ENCODE data around the gene SHISA5. TPM values are rescaled to one million over a fixed set of nuclear protein-coding genes. Genes with fewer than 3 reads are reported as not detected.

SHISA5 gene
- total and polyA plus RNA-seq, 10 of the 15 experiments (the other 5 are each of a cell fraction or from before 2014, with no cell fraction given), result 17.1 to 148 (median 67.3) TPM

- ATAC-seq, result no peak
- ChIA-PET SMC1A (ENCODE audit: uncharacterized antibody, unreplicated experiment) (interaction anchor here (0.6 to 2.0 kb wide), 3 partner anchors 10 to 265 kb away, joined by 3 to 7 read pairs (median 6); no protein-coding TSS in a partner anchor), POLR2A (no interaction called here)
Observed at GRCh38 chr3:48544141-48544540, 40.2 kb upstream of the SHISA5 start.

GRCh38 chr3:48543271-48543866 is 39.4 kb upstream of the SHISA5 start:
- CTCF ChIA-PET, result no interaction called here

More at GRCh38 chr3:48544141-48544540, 40.2 kb upstream of the SHISA5 start:
- no peak for DNase-seq (ENCODE audit: low read depth, low spot score)
- H3K79me2 ChIP-seq (ENCODE audit: control insufficient read depth, insufficient read depth, low read length), result no peaks in the 10 kb centered on the region
- 12% methylated on average over 4 of the region's 5 CpGs for WGBS (ENCODE audit: insufficient coverage, insufficient replicate concordance, low lambda C conversion rate, missing lambda C conversion rate)
- H2AFZ ChIP-seq (ENCODE audit: control insufficient read depth, low read depth, low read length), result no peak overlapping the region
- H3K36me3 ChIP-seq (ENCODE audit: control insufficient read depth in 2 of 2, insufficient read depth in 2 of 2, low read length in 1 of 2), result peaks cover 0 to 27% of the 10 kb centered on the region in 2 experiments; a peak in 2 of 4 replicates
- no TSS peak for BruUV-seq (replicated peaks)
- H3K27ac ChIP-seq (ENCODE audit: control insufficient read depth, insufficient read depth), result no peak overlapping the region
- H3K9me3 ChIP-seq (replicated peaks; ENCODE audit: control insufficient read depth, insufficient read depth, low read length), result no peaks in the 10 kb centered on the region; the same call in 2 of the 3 replicates
- no peak for FAIRE-seq
- H3K4me2 ChIP-seq (ENCODE audit: control insufficient read depth, insufficient read depth), result no peak overlapping the region
- no peaks in the 10 kb centered on the region for H3K27me3 ChIP-seq (replicated peaks in 1 of 2; ENCODE audit: control insufficient read depth in 2 of 2, insufficient read depth in 2 of 2, low read length in 1 of 2)
- ChIA-PET RAD21 (ENCODE audit: unreplicated experiment) (interaction anchor here (0.6 to 0.7 kb wide), 2 partner anchors 84 to 108 kb away, joined by 3 to 4 read pairs; no protein-coding TSS in a partner anchor), CTCF (interaction anchor here (1.3 to 1.7 kb wide), 4 partner anchors 11 to 108 kb away, joined by 3 to 11 read pairs (median 6); no protein-coding TSS in a partner anchor)
- intact Hi-C loops (cut with micrococcal nuclease; ENCODE audit: unreplicated experiment) (no loop called here), in situ Hi-C loops (cut with MboI) (no loop called here)
- no peak overlapping the region for H3K4me3 ChIP-seq
- H3K4me1 ChIP-seq (ENCODE audit: control insufficient read depth, insufficient read depth, low read length), result no peaks in the 10 kb centered on the region
- no peak overlapping the region for H3K9ac ChIP-seq (ENCODE audit: control insufficient read depth, insufficient read depth, low read length)
- TF ChIP-seq BRCA1 (IDR thresholded peaks at IDR 0.05; ENCODE audit: low read depth, low read length), result no peak
- no peak for TF ChIP-seq GABPA (IDR thresholded peaks at IDR 0.05; ENCODE audit: low read depth)
- no peak for TF ChIP-seq CREM (IDR thresholded peaks at IDR 0.05; ENCODE audit: low read depth)
- TF ChIP-seq SUZ12 (IDR thresholded peaks at IDR 0.05; ENCODE audit: unreplicated experiment), result no peak
- TF ChIP-seq CBX3 (IDR thresholded peaks at IDR 0.05; ENCODE audit: borderline replicate concordance, low read depth), result no peak
- TF ChIP-seq SMC3 (IDR thresholded peaks at IDR 0.05; ENCODE audit: borderline replicate concordance, low read length), result no peak
- no peak for TF ChIP-seq SPI1 (IDR thresholded peaks at IDR 0.05; ENCODE audit: borderline replicate concordance, insufficient read depth, low read depth, low read length)
- H4K20me1 ChIP-seq (ENCODE audit: control insufficient read depth, insufficient read depth), result no peaks in the 10 kb centered on the region; the same call in 1 of the 2 replicates

More at GRCh38 chr3:48543271-48543866, 39.4 kb upstream of the SHISA5 start:
- intact Hi-C loops (cut with micrococcal nuclease; ENCODE audit: unreplicated experiment) (no loop called here), in situ Hi-C loops (cut with MboI) (no loop called here)
- Histone ChIP-seq H3K4me2 (ENCODE audit: control insufficient read depth, insufficient read depth) (no peak overlapping the region), H3K79me2 (ENCODE audit: control insufficient read depth, insufficient read depth, low read length) (no peaks in the 10 kb centered on the region), H3K9me3 (replicated peaks; ENCODE audit: control insufficient read depth, insufficient read depth, low read length) (no peaks in the 10 kb centered on the region; the same call in 2 of the 3 replicates), H3K27ac (ENCODE audit: control insufficient read depth, insufficient read depth) (no peak overlapping the region), H3K4me3 (no peak overlapping the region), H2AFZ (ENCODE audit: control insufficient read depth, low read depth, low read length) (no peak overlapping the region), H3K4me1 (ENCODE audit: control insufficient read depth, insufficient read depth, low read length) (no peaks in the 10 kb centered on the region), H3K27me3 (replicated peaks in 1 of 2; ENCODE audit: control insufficient read depth in 2 of 2, insufficient read depth in 2 of 2, low read length in 1 of 2) (no peaks in the 10 kb centered on the region), H3K36me3 (ENCODE audit: control insufficient read depth in 2 of 2, insufficient read depth in 2 of 2, low read length in 1 of 2) (peaks cover 0 to 27% of the 10 kb centered on the region in 2 experiments; a peak in 1 of 4 replicates), H3K9ac (ENCODE audit: control insufficient read depth, insufficient read depth, low read length) (no peak overlapping the region), H4K20me1 (ENCODE audit: control insufficient read depth, insufficient read depth) (no peaks in the 10 kb centered on the region; the same call in 1 of the 2 replicates)
- POLR2A ChIA-PET, result interaction anchor here (0.5 kb wide), 1 partner anchor 368 kb away, joined by 5 read pairs; no protein-coding TSS in a partner anchor
- FAIRE-seq (no peak), ATAC-seq (no peak), DNase-seq (ENCODE audit: low read depth, low spot score) (no peak)
- no peak for TF ChIP-seq KLF5 (IDR thresholded peaks at IDR 0.05; ENCODE audit: partially characterized antibody)
- TF ChIP-seq RBBP5 (conservative IDR thresholded peaks at IDR 0.05), result no peak
- no peak for TF ChIP-seq SPI1 (IDR thresholded peaks at IDR 0.05; ENCODE audit: borderline replicate concordance, insufficient read depth, low read depth, low read length)
- no peak for TF ChIP-seq DPF2 (IDR thresholded peaks at IDR 0.05)
- no peak for TF ChIP-seq TARDBP (IDR thresholded peaks at IDR 0.05; ENCODE audit: borderline replicate concordance)
- no peak for TF ChIP-seq NR2C1 (IDR thresholded peaks at IDR 0.05)
- TF ChIP-seq YY1 (IDR thresholded peaks at IDR 0.05; ENCODE audit: low read depth, low read length), result no peak
- no peak for TF ChIP-seq RB1 (IDR thresholded peaks at IDR 0.05; ENCODE audit: borderline replicate concordance)
- no peak for TF ChIP-seq POLR2AphosphoS5 (IDR thresholded peaks at IDR 0.05; ENCODE audit: low read length)
- no peak for TF ChIP-seq CBFB (IDR thresholded peaks at IDR 0.05; ENCODE audit: low read depth)
- no peak for TF ChIP-seq PAX8 (IDR thresholded peaks at IDR 0.05)
- TF ChIP-seq BRCA1 (IDR thresholded peaks at IDR 0.05; ENCODE audit: low read depth, low read length), result no peak
- no peak for TF ChIP-seq CBX5 (IDR thresholded peaks at IDR 0.05; ENCODE audit: low read depth)
- no peak for TF ChIP-seq BHLHE40 (IDR thresholded peaks at IDR 0.05; ENCODE audit: borderline replicate concordance in 1 of 2, low read depth in 2 of 2, low read length in 1 of 2)
- RAD21 ChIA-PET (ENCODE audit: unreplicated experiment), result no interaction called here
- no TSS peak for BruUV-seq (replicated peaks)
- 26% methylated on average over 9 of the region's 9 CpGs for WGBS (ENCODE audit: insufficient coverage, insufficient replicate concordance, low lambda C conversion rate, missing lambda C conversion rate)
- SMC1A ChIA-PET (ENCODE audit: uncharacterized antibody, unreplicated experiment), result no interaction called here
